GM23248 (cell line): ENCODE results near the gene MEGF6. TPM values are rescaled to one million over a fixed set of nuclear protein-coding genes. Genes with fewer than 3 reads are reported as not detected.

ENCODE experiments used
- DNase-seq: peaks from one replicate; pipeline ENCODE4 v3.0.0-alpha.2; 2015
- H2AFZ ChIP-seq: fragments of 200-600 bp; sonication (generic); 2 replicates; pipeline ENCODE4 v1.6.1; 2016; ENCODE audit warnings: antibody characterized with exemption
- H3F3A ChIP-seq: fragments of 200-600 bp; sonication (generic); 2 replicates; pipeline ENCODE4 v1.6.1; 2016; ENCODE audit warnings: mild to moderate bottlenecking, antibody characterized with exemption, mixed run types; ENCODE audit not compliant: insufficient read depth
- H3K27ac ChIP-seq: fragments of 200-600 bp; sonication (generic); 2 replicates; pipeline ENCODE4 v1.5.1; 2016; ENCODE audit warnings: mild to moderate bottlenecking
- H3K27me3 ChIP-seq: fragments of 200-600 bp; sonication (generic); replicated peaks from 2 replicates; pipeline ENCODE4 v1.6.1; 2016; ENCODE audit warnings: mild to moderate bottlenecking; ENCODE audit not compliant: insufficient read depth
- H3K36me3 ChIP-seq: fragments of 200-600 bp; sonication (generic); 2 replicates; pipeline ENCODE4 v1.6.1; 2016; ENCODE audit warnings: low read depth, mild to moderate bottlenecking
- H3K4me1 ChIP-seq: fragments of 200-600 bp; sonication (generic); 2 replicates; pipeline ENCODE4 v1.6.1; 2016; ENCODE audit warnings: mild to moderate bottlenecking; ENCODE audit not compliant: insufficient read depth
- H3K4me2 ChIP-seq: fragments of 200-600 bp; sonication (generic); one replicate; pipeline ENCODE4 v1.6.1; 2016; ENCODE audit warnings: mild to moderate bottlenecking; ENCODE audit not compliant: unreplicated experiment
- H3K4me3 ChIP-seq: fragments of 200-600 bp; sonication (generic); 2 replicates; pipeline ENCODE4 v1.5.1; 2016; ENCODE audit warnings: mild to moderate bottlenecking
- H3K79me2 ChIP-seq: fragments of 200-600 bp; sonication (generic); 2 replicates; pipeline ENCODE4 v1.6.1; 2016; ENCODE audit warnings: mild to moderate bottlenecking; ENCODE audit not compliant: insufficient read depth
- H3K9ac ChIP-seq: fragments of 200-600 bp; sonication (generic); 2 replicates; pipeline ENCODE4 v1.6.1; 2016; ENCODE audit warnings: mild to moderate bottlenecking
- H3K9me2 ChIP-seq: fragments of 200-600 bp; sonication (generic); 2 replicates; pipeline ENCODE4 v1.6.1; 2016; ENCODE audit warnings: mixed run types, mild to moderate bottlenecking, moderate library complexity; ENCODE audit not compliant: insufficient read depth
- H3K9me3 ChIP-seq: fragments of 200-600 bp; sonication (generic); one replicate; pipeline ENCODE4 v1.6.1; 2017; ENCODE audit warnings: low read depth
- H4K20me1 ChIP-seq: fragments of 200-600 bp; sonication (generic); 2 replicates; pipeline ENCODE4 v1.6.0; 2016; ENCODE audit not compliant: insufficient read depth
- EZH2 ChIP-seq: fragments of 200-600 bp; sonication (generic); IDR thresholded peaks from 2 replicates; pipeline ENCODE4 v1.6.1; 2018; ENCODE audit warnings: antibody characterized with exemption, mild to moderate bottlenecking; ENCODE audit not compliant: insufficient read depth, poor library complexity, severe bottlenecking
- EZH2phosphoT487 ChIP-seq: fragments of 200-600 bp; sonication (generic); IDR thresholded peaks from 2 replicates; pipeline ENCODE4 v1.6.1; 2018; ENCODE audit warnings: antibody characterized with exemption, moderate library complexity, mild to moderate bottlenecking, low read depth; ENCODE audit not compliant: insufficient read depth
- WGBS, 2 experiments: methylation state at CpG; one replicate each; pipeline ENCODE4 v1.1.6; 2015 to 2017; ENCODE audit warnings: low lambda C conversion rate in 2 of 2, low coverage in 1 of 2; ENCODE audit errors: missing lambda C conversion rate in 2 of 2; 5-methylcytosine and 5-hydroxymethylcytosine counted together
- in situ Hi-C: fragments of 300-500 bp; cut with MboI; formaldehyde crosslinking; loops from 2 replicates; pipeline ENCODE4 v1.15.0; 2020
- polyA plus RNA-seq: library from polyadenylated mRNA; unstranded; fragments of >200 nt; fragmentation: Nextera tagmentation; extraction: Ambion mirVana; gene quantifications from 2 replicates; pipeline ENCODE4 v1.2.1, GENCODE V29; 2016
- total RNA-seq: library from RNA; depleted of rRNA; stranded (reverse); fragments of >200 nt; shearing (Covaris generic); gene quantifications from 2 replicates; pipeline ENCODE4 v1.2.3, GENCODE V29; 2014

The MEGF6 gene
- total and polyA plus RNA-seq, 2 experiments from 2014 or later = 37.9 to 108 TPM

DNA sequence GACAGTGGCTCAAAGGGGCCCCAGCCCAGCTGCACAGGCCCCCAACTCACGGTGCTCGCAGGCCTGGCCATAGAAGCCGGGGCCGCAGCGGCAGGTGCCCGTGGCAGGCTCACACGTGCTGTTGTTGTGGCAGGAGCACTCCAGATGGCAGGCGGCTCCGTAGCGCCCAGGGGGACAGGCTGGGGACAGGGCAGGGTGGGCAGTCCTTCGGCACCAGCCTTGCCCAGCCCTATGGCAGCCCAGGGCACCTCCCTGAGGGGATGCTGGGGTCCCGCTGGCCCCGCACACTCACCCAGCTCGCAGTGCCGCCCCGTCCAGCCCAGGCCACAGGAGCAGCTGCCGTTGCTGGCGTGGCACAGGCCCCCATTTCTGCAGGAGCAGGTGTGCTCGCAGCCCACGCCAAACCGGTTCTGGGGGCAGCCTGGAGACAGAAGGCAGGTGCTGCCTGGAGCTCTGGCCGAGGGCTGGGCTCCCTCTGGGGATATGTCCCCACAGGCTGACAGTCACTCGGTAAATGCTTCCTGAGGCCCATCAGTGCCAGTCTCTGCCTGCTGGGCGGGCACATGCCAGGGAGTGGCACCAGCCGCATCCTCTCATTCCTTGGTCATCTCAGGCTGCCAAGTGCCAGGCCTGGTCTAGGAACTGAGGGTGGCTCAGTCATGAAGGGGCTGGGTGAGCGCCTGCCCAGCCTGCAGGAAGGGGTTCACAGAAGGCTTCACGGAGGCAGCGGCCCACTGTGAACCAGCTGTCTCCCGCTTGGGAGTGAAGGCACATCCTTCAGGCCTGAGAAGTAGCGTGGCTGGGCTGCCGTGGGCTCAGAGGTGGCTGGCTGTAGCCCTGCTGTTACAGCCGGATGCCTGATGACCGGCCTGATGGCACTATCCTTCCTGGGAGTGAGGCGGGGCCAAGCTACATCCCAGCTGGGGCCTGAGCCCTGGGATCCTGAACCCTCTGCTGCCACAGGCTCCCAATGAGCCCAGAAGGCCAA is 116.7 kb downstream of the MEGF6 start:
- in situ Hi-C loops = no loop called here
- no peak overlapping the region for H2AFZ ChIP-seq
- no peak overlapping the region for H3K9ac ChIP-seq
- H3K27me3 ChIP-seq = no peaks in the 10 kb centered on the region
- no peaks in the 10 kb centered on the region for H3K4me1 ChIP-seq
- TF ChIP-seq EZH2phosphoT487 (no peak), EZH2 (no peak)
- H4K20me1 ChIP-seq = no peaks in the 10 kb centered on the region
- H3K36me3 ChIP-seq = no peaks in the 10 kb centered on the region; the same call in 1 of the 2 replicates
- no peaks in the 10 kb centered on the region for H3K79me2 ChIP-seq
- no peak for DNase-seq
- no peak overlapping the region for H3K4me3 ChIP-seq
- no peak overlapping the region for H3K27ac ChIP-seq
- no peaks in the 10 kb centered on the region for H3F3A ChIP-seq
- no peaks in the 10 kb centered on the region for H3K9me3 ChIP-seq
- WGBS, 2 experiments = 86 to 88% methylated on average over 33 to 34 of the region's 34 CpGs
- no peak overlapping the region for H3K4me2 ChIP-seq
- H3K9me2 ChIP-seq = no peaks in the 10 kb centered on the region

DNA sequence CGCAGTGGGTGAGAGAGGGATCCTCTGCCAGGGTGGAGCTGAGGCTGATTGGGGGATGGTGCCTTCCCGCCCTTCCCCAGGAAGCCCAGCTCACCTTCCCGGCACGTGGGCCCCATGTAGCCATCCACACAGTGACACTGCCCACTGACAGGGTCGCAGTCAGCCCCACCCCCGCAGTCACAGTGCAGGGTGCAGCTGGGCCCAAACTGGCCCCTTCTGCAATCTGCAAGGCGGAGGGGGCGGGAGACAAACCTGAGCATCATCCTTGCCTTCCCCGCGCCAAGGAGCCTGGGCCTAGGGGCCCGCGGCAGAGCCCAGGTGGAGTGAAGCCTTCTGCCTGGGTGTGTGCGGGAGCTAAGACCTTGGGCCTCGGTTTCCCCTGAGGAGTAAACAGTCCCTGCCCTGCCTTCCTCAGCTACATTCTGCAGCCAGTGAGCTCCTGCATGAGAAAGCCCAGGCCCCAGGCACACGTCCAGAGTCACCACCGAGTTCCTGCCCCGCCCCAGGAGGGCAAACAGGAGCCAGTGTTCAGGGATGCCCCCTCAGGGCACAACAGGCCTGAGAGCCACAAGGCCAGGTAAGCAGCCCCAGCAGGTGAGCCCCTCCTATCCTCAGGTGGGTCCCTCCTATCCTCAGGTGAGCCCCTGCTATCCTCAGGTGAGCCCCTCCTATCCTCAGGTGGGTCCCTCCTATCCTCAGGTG is 118.6 kb downstream of the MEGF6 start:
- no peak for TF ChIP-seq EZH2
- TF ChIP-seq EZH2phosphoT487 = no peak
- no peak for DNase-seq
- peaks cover 3% of the 10 kb centered on the region; the same call in 1 of the 2 replicates for H3K36me3 ChIP-seq
- H3K4me2 ChIP-seq = no peak overlapping the region
- WGBS, 2 experiments = 75 to 80% methylated on average over 17 of the region's 17 CpGs
- H3K9me2 ChIP-seq = no peaks in the 10 kb centered on the region
- in situ Hi-C loops = no loop called here
- H3K27me3 ChIP-seq = no peaks in the 10 kb centered on the region
- no peaks in the 10 kb centered on the region for H3K4me1 ChIP-seq
- H2AFZ ChIP-seq = no peak overlapping the region
- H3K27ac ChIP-seq = no peak overlapping the region
- H4K20me1 ChIP-seq = no peaks in the 10 kb centered on the region
- no peaks in the 10 kb centered on the region for H3K9me3 ChIP-seq
- no peaks in the 10 kb centered on the region for H3K79me2 ChIP-seq
- no peak overlapping the region for H3K4me3 ChIP-seq
- no peaks in the 10 kb centered on the region for H3F3A ChIP-seq
- no peak overlapping the region for H3K9ac ChIP-seq

DNA sequence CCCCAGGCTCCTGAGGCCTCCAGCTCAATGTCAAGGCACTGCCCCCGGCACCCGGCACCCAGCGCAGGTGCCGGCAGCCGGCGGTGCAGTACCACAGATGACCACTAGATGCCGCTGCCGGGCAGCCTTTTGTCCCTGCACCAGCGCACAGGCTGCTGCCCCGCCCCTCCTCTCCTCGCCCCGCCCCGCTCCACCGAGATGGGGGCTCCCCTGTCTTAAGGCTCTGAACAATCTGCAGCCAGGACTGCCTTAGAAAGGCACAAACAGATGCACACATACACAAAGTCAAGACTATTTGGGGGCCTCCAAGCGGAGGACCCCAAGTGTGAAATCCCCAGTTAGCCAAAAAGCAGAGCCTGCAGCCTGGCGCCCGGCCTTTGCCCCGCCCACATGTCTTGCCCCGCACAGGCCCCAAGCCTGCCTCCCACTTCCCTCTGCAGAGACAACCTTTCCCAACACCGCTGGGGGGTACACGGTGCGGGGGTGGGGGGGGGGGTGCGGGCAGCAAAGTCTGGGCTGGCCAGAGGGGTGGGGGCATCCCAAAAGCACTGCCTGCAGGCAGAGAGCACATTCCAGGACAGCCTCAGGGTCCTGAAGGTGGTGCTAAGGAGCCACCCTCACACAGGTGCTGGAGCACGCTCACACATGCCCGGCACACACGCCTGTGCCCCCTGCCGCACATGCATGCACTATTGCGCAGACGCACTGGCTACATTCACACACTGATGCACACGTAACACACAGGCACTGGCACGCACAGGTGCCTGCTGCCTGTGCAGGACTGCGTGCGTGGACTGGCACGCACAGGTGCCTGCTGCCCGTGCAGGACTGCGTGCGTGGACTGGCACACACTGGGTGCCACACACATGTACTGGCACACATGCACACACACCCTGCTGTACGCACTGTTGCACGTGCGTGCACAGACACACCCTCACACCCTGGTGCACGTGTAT is 119.7 kb downstream of the MEGF6 start:
- Histone ChIP-seq H3K9me2 (no peaks in the 10 kb centered on the region), H3K4me2 (no peak overlapping the region), H3K4me1 (no peaks in the 10 kb centered on the region), H3K27ac (no peak overlapping the region), H3K9ac (no peak overlapping the region), H3K9me3 (no peaks in the 10 kb centered on the region), H3K36me3 (peaks cover 3% of the 10 kb centered on the region; the same call in 1 of the 2 replicates), H3K27me3 (no peaks in the 10 kb centered on the region), H3K4me3 (no peak overlapping the region), H3F3A (no peaks in the 10 kb centered on the region), H3K79me2 (no peaks in the 10 kb centered on the region), H2AFZ (no peak overlapping the region), H4K20me1 (no peaks in the 10 kb centered on the region)
- WGBS, 2 experiments = 38 to 44% methylated on average over 33 to 40 of the region's 41 CpGs
- DNase-seq = peak; percentile 72
- TF ChIP-seq EZH2 (no peak), EZH2phosphoT487 (no peak)
- in situ Hi-C loops = no loop called here
